GM19025 (cell line): Measurements from ENCODE around the gene DMGDH.
"Not testable (repeated sequence)": the region's sequence is repeated elsewhere in the genome, so short reads cannot be mapped to it uniquely, and the experiment has no call there.

ENCODE experiments used
- ATAC-seq: cut with Tn5 transposase; IDR thresholded peaks from one replicate; pipeline ENCODE4 v1.9.1; 2021; ENCODE audit warnings: mild to moderate bottlenecking, low read depth, moderate library complexity; ENCODE audit not compliant: unreplicated experiment

DMGDH gene

GRCh38 chr5:78983194-78983593, 86.3 kb downstream of the DMGDH start:
- ATAC-seq: not testable (repeated sequence)

DNA sequence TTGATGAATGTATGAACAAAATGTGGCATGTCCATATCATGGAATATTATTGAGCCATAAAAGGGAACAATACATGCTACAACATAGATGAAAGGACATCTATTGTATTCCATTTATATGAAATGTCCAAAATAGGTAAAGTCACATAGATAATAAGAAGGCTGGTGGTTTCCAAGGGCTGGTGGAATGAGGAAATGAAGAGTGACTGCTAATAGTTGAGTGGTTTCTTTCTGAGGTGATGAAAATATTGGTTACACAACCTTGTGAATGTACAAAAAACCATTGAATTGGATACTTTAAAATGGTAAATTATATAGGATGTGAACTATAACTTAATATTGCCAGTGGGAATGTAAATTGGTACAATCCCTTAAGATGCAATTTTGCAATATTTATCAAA, 89.6 kb downstream of the DMGDH start:
- no peak for ATAC-seq

- ATAC-seq: no peak
These were observed 90.2 kb downstream of the DMGDH start for GRCh38 chr5:78979117-78979742.

GRCh38 chr5:78975035-78975434, 94.4 kb downstream of the DMGDH start:
- no peak for ATAC-seq

GRCh38 chr5:78974601-78975000, 94.9 kb downstream of the DMGDH start:
- ATAC-seq: no peak

- no peak for ATAC-seq
These were observed 95.5 kb downstream of the DMGDH start for GRCh38 chr5:78974011-78974410.

GRCh38 chr5:78972654-78973428, 96.6 kb downstream of the DMGDH start:
- no peak for ATAC-seq

- ATAC-seq: no peak
These were observed 97.5 kb downstream of the DMGDH start for GRCh38 chr5:78971998-78972397.

DNA sequence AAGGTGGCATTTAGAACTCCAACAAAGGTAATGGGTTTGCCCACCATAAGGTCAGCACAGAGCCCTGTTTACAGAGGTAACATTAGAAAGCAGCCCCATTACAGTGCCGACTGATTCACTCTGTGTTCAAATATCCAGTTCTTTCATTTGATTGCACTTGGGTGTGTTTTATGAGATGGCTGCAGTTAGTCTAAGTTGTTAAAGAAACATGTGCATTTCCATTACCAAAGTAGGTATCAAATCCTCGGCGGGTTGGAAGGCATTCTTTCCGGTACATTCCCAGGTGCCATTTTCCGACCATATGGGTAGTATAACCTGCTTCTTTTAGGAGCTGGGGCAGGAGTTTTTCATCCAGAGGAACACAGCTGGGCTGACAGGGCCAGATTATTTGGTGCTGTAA, 100.7 kb downstream of the DMGDH start:
- no peak for ATAC-seq

DNA sequence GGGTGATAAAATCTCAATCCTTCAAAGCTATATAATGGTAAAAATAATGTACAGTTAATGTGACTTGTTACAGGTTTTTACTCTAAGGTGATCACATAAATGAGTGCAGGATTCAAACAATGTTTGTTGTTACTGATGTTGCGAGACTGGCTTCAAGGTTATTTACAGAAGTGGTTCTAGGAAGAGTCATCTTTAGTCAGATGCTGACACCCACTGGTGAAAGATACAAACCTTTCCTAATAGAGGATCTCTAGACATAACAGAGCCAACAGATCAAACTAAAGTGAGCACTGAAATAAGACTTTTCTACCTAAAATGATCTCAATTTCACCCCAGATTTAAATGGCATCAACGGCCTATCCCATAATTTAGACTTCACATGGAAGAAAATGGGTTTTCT, 104.6 kb downstream of the DMGDH start:
- no peak for ATAC-seq

DNA sequence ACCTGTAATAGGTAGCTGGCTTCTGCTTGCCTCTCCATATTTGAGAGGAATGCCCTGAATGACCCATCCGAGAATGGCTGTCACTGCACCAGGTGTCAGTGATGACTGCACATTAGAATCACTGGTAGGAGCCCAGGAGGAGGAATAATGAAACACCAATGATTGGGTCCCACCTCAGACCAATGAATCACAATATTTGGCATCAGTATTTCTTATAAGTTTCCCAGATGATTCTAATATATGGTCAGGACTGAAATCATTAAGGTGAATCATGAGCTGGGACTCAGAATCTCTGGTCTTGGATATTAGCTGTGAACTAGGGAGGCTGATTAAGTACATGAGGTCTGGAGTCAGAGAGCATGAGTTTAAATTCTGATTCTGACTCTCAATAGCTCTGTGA, 107.7 kb downstream of the DMGDH start:
- no peak for ATAC-seq

GRCh38 chr5:78959767-78960166, 109.7 kb downstream of the DMGDH start:
- no peak for ATAC-seq

DNA sequence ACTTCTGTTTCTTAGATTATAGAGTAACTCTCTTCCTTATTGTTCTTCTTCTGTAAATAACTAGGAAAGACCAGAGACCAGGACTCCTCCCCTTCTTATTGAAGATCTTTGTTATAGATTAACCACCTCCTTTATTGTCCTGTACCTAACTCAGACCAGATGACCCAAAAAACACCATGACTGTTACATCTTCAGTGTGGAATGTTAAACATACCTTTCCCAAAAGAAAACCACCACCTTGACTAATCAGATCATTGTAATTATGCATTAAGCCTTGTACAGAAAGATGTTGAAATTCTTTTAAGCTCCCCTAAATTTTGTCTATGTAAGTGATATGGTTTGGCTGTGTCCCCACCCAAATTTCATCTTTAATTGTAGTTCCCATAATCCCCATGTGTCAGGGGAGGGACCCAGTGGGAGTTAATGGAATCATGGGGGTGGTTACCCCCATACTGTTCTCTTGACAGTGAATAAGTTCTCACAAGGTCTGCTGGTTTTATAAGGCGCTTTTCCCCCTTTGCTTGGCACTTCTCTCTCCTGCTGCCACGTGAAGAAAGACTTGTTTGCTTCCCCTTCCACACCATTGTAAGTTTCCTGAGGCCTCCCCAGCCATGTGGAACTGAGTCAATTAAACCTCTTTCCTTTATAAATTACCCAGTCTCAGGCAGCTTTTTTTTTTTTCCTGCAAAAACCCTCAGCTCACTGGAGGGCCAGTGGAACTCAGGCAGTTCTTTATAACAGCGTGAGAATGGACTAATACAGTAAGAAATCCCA, 110.6 kb downstream of the DMGDH start:
- no peak for ATAC-seq

DNA sequence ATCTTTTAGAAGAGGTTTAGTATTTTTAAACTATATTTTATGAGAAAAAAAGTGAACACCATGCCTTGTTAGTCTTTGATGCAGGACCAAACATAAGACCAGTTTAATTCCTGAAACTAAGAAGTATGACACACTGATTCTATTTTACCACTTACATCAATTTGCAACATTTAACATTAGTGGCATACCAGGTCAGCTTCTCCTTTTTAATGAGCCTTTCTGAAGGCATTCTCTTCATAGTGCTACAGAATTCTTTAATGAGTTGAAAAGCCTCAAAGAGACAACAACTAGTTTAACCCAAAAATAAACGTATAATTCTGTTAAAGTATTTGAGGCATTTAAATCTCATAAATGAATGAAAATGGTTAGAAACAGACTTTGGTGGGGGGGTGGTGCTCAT, 112.6 kb downstream of the DMGDH start:
- no peak for ATAC-seq

- ATAC-seq: no peak
These were observed 116.2 kb downstream of the DMGDH start for GRCh38 chr5:78953092-78953800.
